Measurements from ENCODE around the gene NUP62.

The NUP62 gene

DNA sequence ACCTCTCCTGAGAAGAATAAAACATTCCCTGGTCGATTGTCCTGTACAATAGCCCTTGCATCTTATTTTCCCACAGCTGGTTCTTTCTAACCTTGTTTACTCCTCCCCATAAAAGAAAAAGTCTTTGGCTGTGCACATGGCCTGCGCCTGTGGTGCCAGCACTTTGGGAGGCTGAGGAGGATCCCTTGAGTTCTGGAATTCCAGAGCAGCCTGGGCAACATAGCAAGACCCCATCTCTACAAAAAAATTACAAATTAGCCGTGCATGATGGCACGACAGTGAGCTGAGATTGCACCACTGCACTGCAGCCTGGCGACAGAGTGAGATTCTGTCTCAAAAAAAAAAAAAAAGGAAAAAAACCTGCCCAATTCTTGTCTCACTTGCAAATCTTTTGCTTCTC is 7.2 kb upstream of the NUP62 start:
- H3K9ac ChIP-seq = no peak overlapping the region
- H3K27ac ChIP-seq = no peak overlapping the region
- H2AFZ ChIP-seq (ENCODE audit: low read depth) = no peak overlapping the region
- peaks cover 5% of the 10 kb centered on the region; the same call in 1 of the 2 replicates for H3K36me3 ChIP-seq (ENCODE audit: insufficient read depth)
- no peaks in the 10 kb centered on the region for H3K4me1 ChIP-seq (ENCODE audit: low read depth, poor library complexity, severe bottlenecking)
- no peaks in the 10 kb centered on the region; the same call in 1 of the 2 replicates for H3K27me3 ChIP-seq (ENCODE audit: insufficient read depth, low read depth)
- 0 out of 2 replicates have a peak, but pooled peaks cover 3% of the 10 kb centered on the region for H4K20me1 ChIP-seq (ENCODE audit: insufficient read depth)
- peaks cover 4% of the 10 kb centered on the region; the same call in 1 of the 2 replicates for H3K79me2 ChIP-seq (ENCODE audit: insufficient read depth, low read depth)
- TF ChIP-seq CTCF (conservative IDR thresholded peaks at IDR 0.05; ENCODE audit: low read depth, low read length) = no peak
- no peak overlapping the region for H3K4me2 ChIP-seq
- H3K4me3 ChIP-seq (IDR thresholded peaks at IDR 0.05; ENCODE audit: insufficient read depth, low read depth, low read length) = no peak overlapping the region

DNA sequence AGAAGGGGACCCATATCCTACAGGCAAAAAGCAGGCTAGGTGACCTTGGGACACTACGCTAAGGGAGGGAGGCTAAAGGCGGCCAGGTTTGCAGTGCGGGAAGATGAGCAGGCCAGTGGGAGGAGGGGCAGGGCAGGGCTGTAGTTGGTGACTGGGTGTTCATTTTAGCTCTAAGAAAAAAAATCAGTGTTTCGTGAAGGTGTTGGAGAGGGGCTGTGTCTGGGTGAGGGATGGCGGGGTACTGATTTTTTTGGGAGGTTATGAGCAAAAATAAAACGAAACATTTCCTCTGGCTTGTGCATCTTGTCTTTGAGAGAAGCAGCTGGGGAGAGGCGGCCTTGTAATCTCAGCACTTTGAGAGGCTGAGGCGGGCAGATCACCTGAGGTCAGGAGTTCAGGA is 4.3 kb upstream of the NUP62 start:
- peaks cover 3% of the 10 kb centered on the region for H3K4me1 ChIP-seq (ENCODE audit: low read depth, poor library complexity, severe bottlenecking)
- no peak overlapping the region for H3K4me3 ChIP-seq (IDR thresholded peaks at IDR 0.05; ENCODE audit: insufficient read depth, low read depth, low read length)
- H3K79me2 ChIP-seq (ENCODE audit: insufficient read depth, low read depth) = peaks cover 29% of the 10 kb centered on the region
- H3K36me3 ChIP-seq (ENCODE audit: insufficient read depth) = peaks cover 9% of the 10 kb centered on the region; the same call in 1 of the 2 replicates
- no peak for TF ChIP-seq CTCF (conservative IDR thresholded peaks at IDR 0.05; ENCODE audit: low read depth, low read length)
- H3K4me2 ChIP-seq = no peak overlapping the region
- H4K20me1 ChIP-seq (ENCODE audit: insufficient read depth) = peaks cover 3% of the 10 kb centered on the region; the same call in 1 of the 2 replicates
- no peak overlapping the region for H2AFZ ChIP-seq (ENCODE audit: low read depth)
- no peaks in the 10 kb centered on the region for H3K27me3 ChIP-seq (ENCODE audit: insufficient read depth, low read depth)
- no peak overlapping the region for H3K27ac ChIP-seq
- no peak overlapping the region for H3K9ac ChIP-seq

DNA sequence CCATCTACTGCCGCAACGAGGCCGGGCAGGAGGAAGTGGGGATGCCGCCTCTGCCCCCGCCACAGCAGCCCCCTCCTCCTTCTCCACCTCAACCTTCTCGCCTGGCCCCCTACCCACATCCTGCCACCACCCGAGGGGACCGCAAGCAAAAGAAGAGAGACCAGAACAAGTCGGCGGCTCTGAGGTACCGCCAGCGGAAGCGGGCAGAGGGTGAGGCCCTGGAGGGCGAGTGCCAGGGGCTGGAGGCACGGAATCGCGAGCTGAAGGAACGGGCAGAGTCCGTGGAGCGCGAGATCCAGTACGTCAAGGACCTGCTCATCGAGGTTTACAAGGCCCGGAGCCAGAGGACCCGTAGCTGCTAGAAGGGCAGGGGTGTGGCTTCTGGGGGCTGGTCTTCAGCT is 3.4 kb upstream of the NUP62 start:
- Histone ChIP-seq H4K20me1 (ENCODE audit: insufficient read depth) (peaks cover 3% of the 10 kb centered on the region; the same call in 1 of the 2 replicates), H3K79me2 (ENCODE audit: insufficient read depth, low read depth) (peaks cover 39% of the 10 kb centered on the region), H3K27ac (no peak overlapping the region), H3K4me3 (IDR thresholded peaks at IDR 0.05; ENCODE audit: insufficient read depth, low read depth, low read length) (no peak overlapping the region), H2AFZ (ENCODE audit: low read depth) (no peak overlapping the region), H3K4me1 (ENCODE audit: low read depth, poor library complexity, severe bottlenecking) (peaks cover 7% of the 10 kb centered on the region), H3K27me3 (ENCODE audit: insufficient read depth, low read depth) (no peaks in the 10 kb centered on the region), H3K9ac (no peak overlapping the region), H3K4me2 (no peak overlapping the region), H3K36me3 (ENCODE audit: insufficient read depth) (peaks cover 9% of the 10 kb centered on the region; the same call in 1 of the 2 replicates)
- no peak for TF ChIP-seq CTCF (conservative IDR thresholded peaks at IDR 0.05; ENCODE audit: low read depth, low read length)

GRCh38 chr19:49932041-49932451 is 2.7 kb upstream of the NUP62 start:
- Histone ChIP-seq H3K36me3 (ENCODE audit: insufficient read depth) (peaks cover 11% of the 10 kb centered on the region; the same call in 1 of the 2 replicates), H2AFZ (ENCODE audit: low read depth) (no peak overlapping the region), H3K27me3 (ENCODE audit: insufficient read depth, low read depth) (no peaks in the 10 kb centered on the region), H3K79me2 (ENCODE audit: insufficient read depth, low read depth) (peaks cover 45% of the 10 kb centered on the region), H3K4me3 (IDR thresholded peaks at IDR 0.05; ENCODE audit: insufficient read depth, low read depth, low read length) (no peak overlapping the region), H3K4me1 (ENCODE audit: low read depth, poor library complexity, severe bottlenecking) (peaks cover 14% of the 10 kb centered on the region), H3K27ac (no peak overlapping the region), H3K4me2 (no peak overlapping the region), H4K20me1 (ENCODE audit: insufficient read depth) (peaks cover 3% of the 10 kb centered on the region; the same call in 1 of the 2 replicates), H3K9ac (no peak overlapping the region)
- TF ChIP-seq CTCF (conservative IDR thresholded peaks at IDR 0.05; ENCODE audit: low read depth, low read length) = no peak

Measured in KMS-11 (cell line).